IPS-NIHi11 (cell line): Measurements from ENCODE around the gene DDX59.
A peak's percentile ranks its signal among the peaks of the same experiment; 100 is the strongest.

Experiments used
- DNase-seq: peaks from one replicate; pipeline ENCODE4 v3.0.0; 2012; ENCODE audit warnings: mixed read lengths, low spot score

Gene DDX59

DNA sequence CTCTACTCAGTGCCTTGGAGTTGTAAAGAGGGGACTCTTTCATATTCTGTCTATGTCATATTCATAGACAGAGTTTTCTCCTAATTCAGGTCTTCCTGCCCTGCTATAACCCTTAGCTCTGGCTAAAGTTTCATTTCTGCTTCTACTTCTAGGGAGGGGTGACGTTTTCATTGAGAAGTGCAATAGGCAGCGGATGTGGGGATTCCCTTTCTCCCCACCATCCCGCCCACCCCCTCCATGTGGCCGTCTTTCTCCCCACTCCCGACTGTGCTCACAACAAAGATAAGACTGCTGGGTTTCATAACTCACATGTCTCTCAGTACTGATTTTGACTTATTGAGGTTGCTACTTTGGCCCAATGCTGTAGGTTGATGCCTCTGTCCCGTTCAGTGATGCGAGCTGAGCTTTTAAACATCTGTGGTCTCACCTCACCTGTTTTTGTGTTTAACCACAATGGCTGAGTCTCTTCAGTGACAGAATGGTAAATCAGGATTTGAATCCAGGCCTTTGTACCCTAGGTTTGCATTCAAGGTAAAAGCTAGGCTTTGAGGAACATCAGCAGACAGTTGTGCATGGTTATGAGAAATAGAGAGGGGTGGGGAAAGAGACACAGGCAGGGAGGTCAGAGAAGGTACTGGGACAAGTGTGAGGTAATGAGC, 41.4 kb downstream of the DDX59 start:
- no peak for DNase-seq

DNA sequence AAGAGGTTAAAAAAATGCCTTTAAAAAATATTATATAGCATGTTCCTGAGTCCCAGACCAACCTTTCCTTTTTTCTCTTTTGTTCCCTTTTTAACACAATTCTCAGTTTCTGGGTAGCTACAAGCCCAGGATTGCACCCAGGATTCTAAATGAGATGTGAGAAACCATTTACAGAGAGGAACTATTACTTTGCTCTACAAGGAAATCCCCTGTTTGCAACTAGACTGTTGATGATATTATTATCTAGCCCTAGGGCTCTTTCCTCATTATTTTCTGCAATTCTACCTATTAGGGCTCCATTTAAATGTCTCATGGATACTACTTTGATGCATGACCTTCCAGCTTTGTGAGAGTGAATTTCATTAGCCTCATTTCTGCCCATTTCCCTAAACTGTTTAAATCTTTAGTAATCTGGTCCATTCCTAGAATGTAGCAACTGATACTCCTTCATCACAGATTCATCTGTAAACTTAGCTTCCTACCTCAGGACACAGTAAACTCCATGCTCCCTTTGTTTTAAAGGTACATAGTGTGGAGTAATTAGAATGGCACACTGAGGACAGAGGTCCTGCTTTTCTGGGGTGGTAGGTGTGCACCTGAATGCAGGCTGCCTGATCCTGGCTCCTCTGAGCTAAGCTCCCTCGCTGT, 42.0 kb downstream of the DDX59 start:
- no peak for DNase-seq

DNA sequence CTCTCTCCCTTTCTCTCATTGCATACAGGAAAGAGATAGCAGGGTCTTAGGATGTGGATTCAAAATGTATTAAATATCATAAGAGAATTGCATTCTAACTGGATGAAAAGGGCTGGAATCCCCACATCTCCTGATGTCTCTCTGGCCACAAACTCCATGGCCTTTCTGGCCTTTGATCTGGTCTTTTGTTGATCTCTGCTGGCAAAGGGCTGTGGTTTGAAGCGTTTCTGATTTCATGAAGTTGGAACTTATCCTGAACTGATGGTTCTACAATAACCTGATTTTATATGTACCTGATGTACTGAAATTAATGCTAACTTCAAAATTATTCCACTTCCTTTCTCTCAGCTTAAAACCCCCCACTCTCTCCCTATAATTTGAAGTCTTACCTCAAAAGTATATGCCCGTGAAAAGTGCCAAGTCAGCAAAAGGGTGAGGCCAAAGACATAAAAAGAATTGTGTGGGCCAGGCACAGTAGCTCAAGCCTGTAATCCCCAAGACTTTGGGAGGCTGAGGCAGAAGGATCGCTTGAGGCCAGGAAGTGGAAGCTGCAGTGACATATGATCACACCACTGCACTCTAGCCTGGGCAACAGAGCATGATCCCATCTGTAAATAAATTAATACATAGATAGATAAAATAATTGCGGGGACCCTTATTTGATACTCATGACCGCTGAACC, 42.7 kb downstream of the DDX59 start:
- DNase-seq = no peak

DNA sequence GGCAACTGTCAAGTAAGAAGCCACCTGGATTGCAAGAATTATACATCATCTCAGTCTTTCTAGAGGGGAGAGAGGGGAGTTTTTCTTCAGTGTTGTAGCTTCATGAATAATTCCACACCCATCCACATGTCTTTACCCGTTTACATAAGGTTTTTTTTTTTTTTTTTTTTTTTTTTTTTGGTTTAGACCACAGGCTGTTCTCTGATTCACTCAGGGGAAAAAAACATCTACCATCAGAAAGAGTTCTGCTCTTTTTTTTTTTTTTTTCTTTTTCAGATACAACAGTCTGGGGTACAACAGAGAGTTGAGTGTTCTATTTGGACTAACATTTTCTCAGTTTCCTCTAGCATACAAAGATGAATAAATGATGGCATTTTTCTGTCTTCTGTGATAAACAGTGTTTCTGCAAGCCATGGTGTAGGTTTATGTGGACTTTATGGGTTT, 44.3 kb downstream of the DDX59 start:
- no peak for DNase-seq

DNA sequence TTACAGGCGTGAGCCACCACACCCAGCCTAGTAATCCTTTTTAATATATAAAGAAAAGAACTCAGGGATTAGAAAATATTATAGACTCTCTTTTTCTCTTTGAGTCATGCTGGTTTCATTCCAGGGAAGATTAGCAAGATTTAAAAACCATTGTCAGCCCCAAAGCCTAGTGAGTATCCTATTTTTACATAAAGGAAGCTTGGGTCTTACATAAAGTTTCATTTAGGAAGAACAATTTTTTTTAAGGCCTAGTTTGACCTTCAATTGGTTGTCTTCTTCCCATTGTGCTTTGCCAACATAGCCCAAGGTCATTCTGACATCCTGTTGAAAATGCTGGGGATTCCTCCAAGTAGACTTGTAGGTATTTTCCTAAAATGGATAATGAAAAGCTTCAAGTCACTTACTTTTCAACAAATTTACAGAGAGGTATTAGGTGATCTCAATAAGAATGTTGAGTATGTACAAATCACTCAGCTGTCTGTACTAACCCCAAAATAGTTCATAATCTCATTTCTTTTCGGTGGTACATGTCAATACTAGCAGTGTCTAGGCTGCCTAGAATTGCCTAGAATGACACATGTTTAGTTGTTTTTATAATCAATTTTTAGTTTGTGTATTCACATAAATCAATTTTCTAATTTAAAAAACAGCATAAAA, 44.9 kb downstream of the DDX59 start:
- DNase-seq = no peak

DNA sequence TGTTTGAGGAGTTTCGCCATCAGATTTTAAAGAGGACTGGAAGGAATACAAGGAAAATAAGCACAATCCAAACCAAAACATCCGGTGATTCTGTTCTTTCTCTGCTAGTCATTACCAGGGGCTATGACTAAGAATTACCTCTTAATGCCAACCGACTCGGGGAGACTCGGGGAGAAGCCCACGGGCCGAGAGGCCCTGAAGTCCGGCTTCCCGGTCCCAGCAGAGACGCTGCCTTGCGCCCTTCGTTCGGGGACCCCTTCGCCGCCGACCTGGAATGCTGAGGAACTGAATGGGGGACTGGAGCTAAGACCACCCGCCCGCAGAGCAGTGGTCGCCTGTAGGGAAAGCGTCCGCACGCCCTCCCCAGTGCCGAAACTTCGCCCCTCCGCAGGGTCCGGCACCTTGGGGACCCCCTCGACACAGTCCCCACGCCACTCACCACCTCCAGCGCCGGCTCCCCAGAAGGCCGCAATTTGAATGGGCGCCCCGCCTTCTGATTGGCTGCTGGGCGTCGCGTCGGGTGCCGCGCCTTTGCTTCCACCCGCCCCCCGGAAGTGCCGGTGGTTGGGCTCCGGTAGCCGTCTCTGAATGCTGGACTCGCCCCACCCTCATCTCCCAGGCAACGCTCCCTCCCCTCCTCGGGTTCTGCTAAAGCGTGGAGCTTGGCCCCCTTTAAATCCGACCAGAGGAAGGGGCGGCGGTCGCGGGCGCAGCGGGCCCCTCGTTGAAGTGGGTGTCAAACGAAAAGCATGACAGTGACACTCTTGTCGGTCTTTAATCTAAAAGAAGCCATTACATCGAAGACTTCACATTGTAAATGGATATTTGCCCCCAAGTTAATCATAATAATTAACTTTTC, 49.2 kb downstream of the DDX59 start, which contains the start of gene KIF14:
TSS of gene KIF14 (minus strand) at position 479 of the 859 bp plus-strand sequence. CDS start 2,028 bp downstream, outside the sequence.
- DNase-seq = peak; percentile 98

DNA sequence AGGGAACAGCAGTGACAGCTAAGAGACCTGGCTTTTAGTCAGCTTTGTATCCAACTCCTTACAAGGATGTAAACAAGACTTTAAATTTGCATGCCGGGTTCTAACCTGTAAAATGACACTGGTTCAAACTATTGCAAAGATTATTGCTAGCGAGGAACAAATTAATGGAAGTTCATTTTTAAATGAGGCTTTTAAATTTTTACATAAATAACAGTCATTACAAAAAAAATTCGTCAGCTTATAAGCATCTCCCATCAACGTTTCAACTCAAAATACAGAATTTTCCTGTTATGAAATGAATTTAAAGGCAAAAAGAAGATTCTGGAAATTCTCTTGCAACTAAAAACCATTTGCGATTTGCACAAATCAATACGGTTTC, 49.8 kb downstream of the DDX59 start:
- no peak for DNase-seq

DNA sequence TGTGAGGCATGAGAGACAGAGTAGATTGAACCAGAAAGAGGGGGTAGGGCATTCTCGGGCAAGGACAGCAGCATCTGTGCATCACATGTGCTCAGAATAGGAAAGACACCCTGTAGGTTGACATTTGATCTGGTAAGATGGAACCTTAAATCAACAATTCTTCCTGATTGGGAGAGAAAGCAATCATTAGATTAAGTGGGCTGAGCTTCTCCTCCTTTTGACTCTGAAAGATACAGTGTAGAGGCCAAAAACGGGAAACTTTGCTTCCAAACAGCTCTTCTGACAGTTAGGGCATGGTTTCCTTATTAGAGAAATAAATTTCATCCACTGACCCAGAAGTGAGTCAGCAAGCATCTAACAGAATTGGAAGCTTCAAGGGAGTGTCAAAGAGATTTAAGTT, 58.9 kb downstream of the DDX59 start:
- DNase-seq = no peak

DNA sequence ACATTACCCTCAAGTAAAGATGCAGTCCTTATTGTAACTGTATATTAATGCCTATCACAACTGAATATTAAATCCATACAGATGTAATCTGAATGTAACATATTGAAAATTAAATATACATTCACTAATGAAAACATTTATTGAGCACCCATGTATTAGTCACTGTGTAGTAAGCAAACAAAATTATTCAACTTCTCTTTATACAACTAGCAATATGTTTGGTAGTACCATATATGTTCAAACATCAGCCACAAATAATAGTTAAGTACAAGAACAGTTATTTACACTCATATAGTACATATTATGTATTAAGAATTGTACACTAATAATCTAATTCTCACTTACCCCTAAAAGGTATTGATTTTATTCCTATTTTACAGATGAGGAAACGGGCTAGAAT, 67.1 kb downstream of the DDX59 start:
- DNase-seq = no peak
